Mesenchymal stem cell (in vitro differentiated cells and primary cell): ENCODE data around the gene LAMC3.
A peak's percentile ranks its signal among the peaks of the same experiment; 100 is the strongest.

Source experiments
- DNase-seq: peaks from one replicate; pipeline ENCODE4 v3.0.0-alpha.2; 2013
- H2AFZ ChIP-seq: one replicate; pipeline ENCODE4 v1.6.1; 2013; ENCODE audit warnings: low read depth, mild to moderate bottlenecking, control low read depth, inconsistent platforms, low read length, moderate library complexity
- H2AK5ac ChIP-seq: 2 replicates; pipeline ENCODE4 v1.6.1; 2013; ENCODE audit warnings: low read length, moderate library complexity, mild to moderate bottlenecking, inconsistent platforms; ENCODE audit not compliant: severe bottlenecking
- H2BK120ac ChIP-seq: one replicate; pipeline ENCODE4 v1.6.1; 2013; ENCODE audit warnings: low read depth, mild to moderate bottlenecking, inconsistent platforms, low read length, moderate library complexity
- H2BK12ac ChIP-seq, 2 experiments: one replicate each; pipeline ENCODE4 v1.6.1; 2013; ENCODE audit warnings: inconsistent platforms in 2 of 2, low read length in 2 of 2, mild to moderate bottlenecking in 2 of 2, moderate library complexity in 2 of 2, control low read depth in 1 of 2
- H2BK15ac ChIP-seq: one replicate; pipeline ENCODE4 v1.6.1; 2013; ENCODE audit warnings: mild to moderate bottlenecking, low read depth, inconsistent platforms; ENCODE audit not compliant: poor library complexity, severe bottlenecking
- H2BK5ac ChIP-seq: 2 replicates; pipeline ENCODE4 v1.6.1; 2013; ENCODE audit warnings: low read depth, mild to moderate bottlenecking, low read length, control low read depth, inconsistent platforms; ENCODE audit not compliant: poor library complexity, severe bottlenecking
- H3K14ac ChIP-seq, 2 experiments: one replicate each; pipeline ENCODE4 v1.6.1; 2013; ENCODE audit warnings: inconsistent platforms in 2 of 2, low read length in 2 of 2, control low read depth in 1 of 2, mild to moderate bottlenecking in 1 of 2, moderate library complexity in 1 of 2
- H3K18ac ChIP-seq, 2 experiments: one replicate each; pipeline ENCODE4 v1.6.1; 2013; ENCODE audit warnings: inconsistent platforms in 2 of 2, low read length in 2 of 2, control low read depth in 1 of 2, low read depth in 1 of 2, mild to moderate bottlenecking in 1 of 2
- H3K23ac ChIP-seq, 2 experiments: one replicate each; pipeline ENCODE4 v1.6.1; 2013; ENCODE audit warnings: inconsistent platforms in 2 of 2, low read length in 2 of 2, mild to moderate bottlenecking in 2 of 2, moderate library complexity in 2 of 2, control low read depth in 1 of 2
- H3K27ac ChIP-seq: 2 replicates; pipeline ENCODE4 v1.5.1; 2013; ENCODE audit warnings: mild to moderate bottlenecking, moderate library complexity, low read length, control low read depth, inconsistent platforms; ENCODE audit not compliant: poor library complexity, severe bottlenecking
- H3K27me3 ChIP-seq, 2 experiments: 2 replicates each; pipeline versions ENCODE4 v1.6.1 to v1.7.0; 2013; ENCODE audit warnings: low read length in 2 of 2, mild to moderate bottlenecking in 2 of 2, moderate library complexity in 2 of 2, control low read depth in 1 of 2, inconsistent platforms in 1 of 2; ENCODE audit not compliant: control insufficient read depth in 1 of 2, insufficient read depth in 1 of 2
- H3K36me3 ChIP-seq, 2 experiments: 2 replicates each; pipeline versions ENCODE4 v1.6.1 to v1.7.0; 2013; ENCODE audit warnings: low read length in 2 of 2, control low read depth in 1 of 2, inconsistent platforms in 1 of 2, low read depth in 1 of 2, mild to moderate bottlenecking in 1 of 2; ENCODE audit not compliant: insufficient read depth in 2 of 2, control insufficient read depth in 1 of 2
- H3K4ac ChIP-seq, 2 experiments: one replicate each; pipeline ENCODE4 v1.6.1; 2013; ENCODE audit warnings: inconsistent platforms in 2 of 2, low read length in 2 of 2, mild to moderate bottlenecking in 2 of 2, moderate library complexity in 2 of 2, control low read depth in 1 of 2, low read depth in 1 of 2
- H3K4me1 ChIP-seq: 2 replicates; pipeline ENCODE4 v1.6.1; 2013; ENCODE audit warnings: low read depth, low read length, control low read depth; ENCODE audit not compliant: control insufficient read depth, insufficient read depth
- H3K4me2 ChIP-seq: 2 replicates; pipeline ENCODE4 v1.6.1; 2013; ENCODE audit warnings: low read length, mild to moderate bottlenecking, inconsistent platforms; ENCODE audit not compliant: poor library complexity, severe bottlenecking
- H3K4me3 ChIP-seq, 2 experiments: 2 replicates each; pipeline versions ENCODE4 v1.5.1 to v1.7.0; 2013; ENCODE audit warnings: low read length in 2 of 2, mild to moderate bottlenecking in 2 of 2, control low read depth in 1 of 2, low read depth in 1 of 2; ENCODE audit not compliant: insufficient read depth in 1 of 2
- H3K79me1 ChIP-seq: replicated peaks from 2 replicates; pipeline ENCODE4 v1.6.1; 2013; ENCODE audit warnings: mild to moderate bottlenecking, control low read depth, low read length, inconsistent platforms; ENCODE audit not compliant: poor library complexity, severe bottlenecking
- H3K9ac ChIP-seq: 2 replicates; pipeline ENCODE4 v1.7.0; 2013; ENCODE audit warnings: mild to moderate bottlenecking, low read length, moderate library complexity
- H3K9me3 ChIP-seq: 2 replicates; pipeline ENCODE4 v1.7.0; 2013; ENCODE audit warnings: mild to moderate bottlenecking, low read length; ENCODE audit not compliant: control insufficient read depth
- H4K8ac ChIP-seq: one replicate; pipeline ENCODE4 v1.6.1; 2013; ENCODE audit warnings: inconsistent platforms, mild to moderate bottlenecking, low read length, moderate library complexity
- H4K91ac ChIP-seq: one replicate; pipeline ENCODE4 v1.6.1; 2013; ENCODE audit warnings: mild to moderate bottlenecking, low read length, inconsistent platforms
- WGBS: methylation state at CpG from one replicate; pipeline ENCODE4 v1.1.7; 2013; ENCODE audit warnings: mixed read lengths; 5-methylcytosine and 5-hydroxymethylcytosine counted together

LAMC3 gene

DNA sequence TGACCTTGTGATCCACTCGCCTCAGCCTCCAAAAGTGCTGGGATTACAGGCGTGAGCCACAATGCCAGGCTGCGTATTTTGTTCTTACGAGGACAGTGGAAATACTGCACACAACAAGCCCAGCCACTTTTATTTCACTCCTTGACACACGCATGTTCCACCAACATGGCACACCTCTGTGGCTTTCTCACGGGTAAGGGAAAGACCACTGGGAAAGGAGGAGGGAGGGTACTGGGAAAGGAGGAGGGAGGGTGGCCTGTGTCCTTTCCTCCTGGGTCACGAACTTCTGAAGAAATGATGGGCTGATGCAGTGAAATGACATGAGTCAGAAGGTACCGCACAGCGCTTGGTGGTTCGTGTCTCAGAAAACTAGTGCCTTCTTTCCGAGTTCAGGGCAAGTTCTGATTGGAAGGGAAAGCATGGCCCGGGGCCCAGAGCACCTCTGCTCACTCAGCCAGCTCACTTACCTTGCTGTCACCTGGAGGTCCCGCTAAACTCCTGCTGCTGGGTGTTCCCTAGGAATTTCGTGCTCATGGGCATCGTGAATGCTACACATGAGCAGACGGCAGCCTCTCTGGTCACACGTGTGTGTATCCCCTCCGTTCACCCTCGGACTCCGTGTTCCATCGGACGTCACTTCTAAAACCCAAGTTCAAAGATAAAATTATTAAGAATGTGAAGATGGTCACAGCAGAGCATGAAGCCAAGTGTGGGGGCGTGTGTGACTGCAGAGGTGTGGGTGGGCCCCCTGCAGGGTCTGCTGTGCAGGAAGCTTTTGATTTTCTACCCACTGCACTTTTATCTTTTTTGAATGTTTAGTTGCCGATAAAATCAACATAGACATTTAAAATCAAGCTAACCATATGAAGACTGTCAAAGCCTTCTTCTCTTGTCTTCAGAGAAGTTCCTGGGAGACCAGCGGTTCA is 42.9 kb downstream of the LAMC3 start:
- Histone ChIP-seq H3K4me3 (no peak overlapping the region), H3K18ac (no peak overlapping the region), H3K4me2 (no peak overlapping the region), H3K14ac (no peak overlapping the region), H2AK5ac (no peak overlapping the region), H3K9ac (no peak overlapping the region), H3K79me1 (no peaks in the 10 kb centered on the region), H2AFZ (no peak overlapping the region), H4K8ac (no peak overlapping the region), H3K36me3 (no peaks in the 10 kb centered on the region), H3K9me3 (no peaks in the 10 kb centered on the region), H2BK12ac (no peak overlapping the region), H3K27me3 (peaks cover 0 to 43% of the 10 kb centered on the region in 2 experiments), H4K91ac (no peak overlapping the region), H2BK5ac (no peak overlapping the region), H2BK15ac (no peak overlapping the region), H3K4ac (no peak overlapping the region), H3K4me1 (peaks cover 3% of the 10 kb centered on the region), H3K27ac (no peak overlapping the region), H3K23ac (no peak overlapping the region), H2BK120ac (no peak overlapping the region)
- 93% methylated on average over 23 of the region's 25 CpGs for WGBS
- DNase-seq, result no peak

DNA sequence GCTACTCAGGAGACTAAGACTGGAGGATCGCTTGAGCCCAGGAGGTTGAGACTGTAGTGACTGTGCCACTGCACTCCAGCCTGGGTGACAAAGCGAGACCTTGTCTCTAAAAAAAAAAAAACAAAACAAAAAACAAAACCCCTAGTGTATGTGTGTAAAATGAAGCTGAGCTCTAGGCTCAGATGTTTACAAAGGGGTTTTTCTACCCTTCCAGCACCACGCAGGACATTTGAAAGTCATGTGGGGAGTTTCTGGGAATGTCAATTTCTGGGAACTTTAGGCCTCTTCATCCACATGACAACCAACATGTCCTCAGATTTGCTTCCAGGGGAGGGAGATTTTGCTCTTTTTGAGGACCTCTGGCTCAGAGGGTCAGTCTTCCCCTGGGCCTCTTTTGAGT is 44.9 kb downstream of the LAMC3 start:
- Histone ChIP-seq H3K9me3 (no peaks in the 10 kb centered on the region), H3K27me3 (peaks cover 0 to 40% of the 10 kb centered on the region in 2 experiments), H3K4me2 (no peak overlapping the region), H3K14ac (no peak overlapping the region), H3K27ac (no peak overlapping the region), H3K4me3 (no peak overlapping the region), H2BK15ac (no peak overlapping the region), H2BK12ac (no peak overlapping the region), H4K8ac (no peak overlapping the region), H2AK5ac (no peak overlapping the region), H2BK5ac (no peak overlapping the region), H3K18ac (no peak overlapping the region), H3K23ac (no peak overlapping the region), H3K4ac (no peak overlapping the region), H2AFZ (no peak overlapping the region), H3K36me3 (no peaks in the 10 kb centered on the region), H2BK120ac (no peak overlapping the region), H3K9ac (no peak overlapping the region), H3K79me1 (no peaks in the 10 kb centered on the region), H4K91ac (no peak overlapping the region), H3K4me1 (peaks cover 3% of the 10 kb centered on the region)
- 100% methylated on average over 1 of the region's 3 CpGs for WGBS
- no peak for DNase-seq

DNA sequence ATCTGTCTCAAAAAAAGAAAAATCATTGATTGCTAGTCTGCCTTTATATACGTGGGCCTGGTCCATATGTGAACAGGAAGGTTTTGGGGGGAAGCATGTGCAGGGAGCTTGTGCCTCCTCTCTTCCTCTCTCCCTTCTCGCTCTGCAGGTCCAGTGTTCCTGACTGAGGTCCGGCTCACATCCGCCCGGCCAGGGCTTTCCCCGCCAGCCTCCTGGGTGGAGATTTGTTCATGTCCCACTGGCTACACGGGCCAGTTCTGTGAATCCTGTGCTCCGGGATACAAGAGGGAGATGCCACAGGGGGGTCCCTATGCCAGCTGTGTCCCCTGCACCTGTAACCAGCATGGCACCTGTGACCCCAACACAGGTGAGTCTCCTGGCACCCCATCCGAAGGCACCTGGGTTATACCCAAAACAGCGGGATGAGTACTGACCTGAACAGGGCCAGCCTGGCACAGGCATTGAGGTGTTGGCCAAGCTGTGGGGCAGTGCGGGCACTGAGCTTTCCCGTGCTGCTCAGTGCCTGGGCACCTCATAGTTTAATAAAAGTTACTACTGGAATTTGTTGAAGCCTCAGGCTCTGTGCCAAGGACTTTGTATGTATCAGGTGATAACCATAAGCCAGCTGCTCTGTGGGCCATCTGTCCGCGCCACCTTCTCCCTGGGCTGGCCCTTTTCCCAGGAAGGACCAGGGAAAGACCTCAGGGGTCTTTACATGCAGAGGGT is 48.0 kb downstream of the LAMC3 start:
- Histone ChIP-seq H2BK120ac (no peak overlapping the region), H3K27me3 (peaks cover 0 to 23% of the 10 kb centered on the region in 2 experiments), H2AFZ (no peak overlapping the region), H3K9me3 (no peaks in the 10 kb centered on the region), H3K36me3 (no peaks in the 10 kb centered on the region), H2AK5ac (no peak overlapping the region), H4K91ac (no peak overlapping the region), H3K4me3 (no peak overlapping the region), H3K9ac (no peak overlapping the region), H2BK5ac (no peak overlapping the region), H2BK15ac (no peak overlapping the region), H3K4me2 (no peak overlapping the region), H3K79me1 (no peaks in the 10 kb centered on the region), H3K18ac (no peak overlapping the region), H3K27ac (no peak overlapping the region), H3K14ac (no peak overlapping the region), H3K4ac (no peak overlapping the region), H2BK12ac (no peak overlapping the region), H4K8ac (no peak overlapping the region), H3K23ac (no peak overlapping the region), H3K4me1 (peaks cover 2% of the 10 kb centered on the region)
- DNase-seq, result no peak
- WGBS, result 87% methylated on average over 14 of the region's 14 CpGs

DNA sequence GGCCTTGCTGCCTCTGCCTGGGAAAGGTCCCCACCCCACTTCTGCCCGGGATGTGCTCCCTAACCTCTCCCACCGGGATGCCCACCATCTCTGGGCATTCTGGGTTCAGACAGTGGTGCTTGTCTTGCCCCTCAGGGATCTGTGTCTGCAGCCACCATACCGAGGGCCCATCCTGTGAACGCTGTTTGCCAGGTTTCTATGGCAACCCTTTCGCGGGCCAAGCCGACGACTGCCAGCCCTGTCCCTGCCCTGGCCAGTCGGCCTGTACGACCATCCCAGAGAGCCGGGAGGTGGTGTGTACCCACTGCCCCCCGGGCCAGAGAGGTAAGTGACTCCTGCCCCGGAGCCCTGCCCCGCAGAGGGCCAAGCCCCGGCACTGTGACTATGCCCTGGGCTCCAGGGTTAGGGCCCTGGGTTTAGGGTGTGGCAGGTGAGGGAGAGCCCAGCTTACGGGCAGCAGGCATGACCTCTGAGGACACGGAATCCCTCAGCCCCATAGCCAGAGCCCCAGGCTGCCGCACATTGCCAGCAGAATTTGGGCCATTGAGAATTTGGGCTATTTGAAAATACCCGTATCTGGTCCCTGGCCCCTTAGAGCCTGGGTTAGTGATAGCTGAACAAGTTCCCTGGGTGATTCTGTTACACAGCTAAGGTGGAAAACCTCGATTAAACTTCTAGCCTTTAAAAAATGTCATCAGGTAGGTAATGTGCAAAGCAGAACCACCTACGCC is 52.1 kb downstream of the LAMC3 start:
- peaks cover 2% of the 10 kb centered on the region for H3K4me1 ChIP-seq
- H3K27me3 ChIP-seq, result peaks cover 6 to 26% of the 10 kb centered on the region in 2 experiments
- no peak overlapping the region for H2BK5ac ChIP-seq
- H3K18ac ChIP-seq, result no peak overlapping the region
- no peaks in the 10 kb centered on the region for H3K9me3 ChIP-seq
- H3K14ac ChIP-seq, result no peak overlapping the region
- H3K9ac ChIP-seq, result no peak overlapping the region
- H2BK120ac ChIP-seq, result no peak overlapping the region
- H3K79me1 ChIP-seq, result no peaks in the 10 kb centered on the region
- WGBS, result 78% methylated on average over 20 of the region's 21 CpGs
- H3K23ac ChIP-seq, result no peak overlapping the region
- no peak overlapping the region for H2BK15ac ChIP-seq
- no peak overlapping the region for H4K91ac ChIP-seq
- no peak overlapping the region for H2BK12ac ChIP-seq
- no peak overlapping the region for H4K8ac ChIP-seq
- H3K36me3 ChIP-seq, result no peaks in the 10 kb centered on the region
- H3K4me3 ChIP-seq, result peak overlapping the region in 1 of 2 experiments; percentile 28
- H3K27ac ChIP-seq, result no peak overlapping the region
- H2AK5ac ChIP-seq, result no peak overlapping the region
- no peak overlapping the region for H3K4me2 ChIP-seq
- no peak overlapping the region for H3K4ac ChIP-seq
- H2AFZ ChIP-seq, result no peak overlapping the region
- DNase-seq, result no peak
